Liver (tissue), 9 donors: Measurements from ENCODE around the gene FBN2. TPM values are rescaled to one million over a fixed set of nuclear protein-coding genes. Genes with fewer than 3 reads are reported as not detected.

ENCODE experiments used
- DNase-seq: peaks from one replicate; pipeline ENCODE4 v3.0.0-alpha.2; 2017; ENCODE audit warnings: low spot score
- H3K27ac ChIP-seq, 2 donors: one replicate each; pipeline ENCODE4 v1.7.0; 2013; ENCODE audit warnings: inconsistent platforms in 2 of 2, low read length in 2 of 2, control low read depth in 1 of 2, low read depth in 1 of 2, mild to moderate bottlenecking in 1 of 2
- H3K27me3 ChIP-seq, 4 donors: one replicate each; pipeline versions ENCODE4 v1.6.1 to v1.7.0; 2013; ENCODE audit warnings: low read length in 3 of 4, inconsistent platforms in 1 of 4, mild to moderate bottlenecking in 1 of 4, moderate library complexity in 1 of 4; ENCODE audit not compliant: control insufficient read depth in 4 of 4, insufficient read depth in 4 of 4
- H3K36me3 ChIP-seq, 4 donors: one replicate each; pipeline versions ENCODE4 v1.6.1 to v1.7.0; 2013; ENCODE audit warnings: low read length in 3 of 4, mild to moderate bottlenecking in 3 of 4, low read depth in 1 of 4, moderate library complexity in 1 of 4; ENCODE audit not compliant: control insufficient read depth in 4 of 4, insufficient read depth in 3 of 4
- H3K4me1 ChIP-seq, 4 donors: one replicate each; pipeline versions ENCODE4 v1.6.1 to v1.7.0; 2013; ENCODE audit warnings: low read length in 3 of 4, mild to moderate bottlenecking in 3 of 4, moderate library complexity in 1 of 4; ENCODE audit not compliant: control insufficient read depth in 4 of 4, insufficient read depth in 4 of 4
- H3K4me3 ChIP-seq, 3 donors: one replicate each; pipeline versions ENCODE4 v1.6.1 to v1.7.0; 2013; ENCODE audit warnings: low read length in 3 of 3, control low read depth in 1 of 3, low read depth in 1 of 3, mild to moderate bottlenecking in 1 of 3
- H3K9ac ChIP-seq, 2 donors: one replicate each; pipeline ENCODE4 v1.7.0; 2013; ENCODE audit warnings: low read length in 2 of 2, mild to moderate bottlenecking in 2 of 2, moderate library complexity in 2 of 2, control low read depth in 1 of 2, low read depth in 1 of 2
- H3K9me3 ChIP-seq, 4 donors: one replicate each; pipeline versions ENCODE4 v1.6.1 to v1.7.0; 2013; ENCODE audit warnings: low read length in 3 of 4; ENCODE audit not compliant: control insufficient read depth in 4 of 4
- GABPA ChIP-seq, 2 donors: IDR thresholded peaks in 1 of 2; conservative IDR thresholded peaks in 1 of 2; 2 replicates each; pipeline ENCODE4 v1.6.1; 2016; ENCODE audit warnings: antibody characterized with exemption in 2 of 2, mild to moderate bottlenecking in 1 of 2, moderate library complexity in 1 of 2
- HNF4G ChIP-seq: IDR thresholded peaks from 2 replicates; pipeline ENCODE4 v1.6.1; 2016; ENCODE audit warnings: antibody characterized with exemption
- JUND ChIP-seq, 2 donors: IDR thresholded peaks; 2 replicates each; pipeline ENCODE4 v1.6.1; 2016; ENCODE audit warnings: antibody characterized with exemption in 2 of 2
- NR2F2 ChIP-seq: IDR thresholded peaks from 2 replicates; pipeline ENCODE4 v1.6.1; 2016; ENCODE audit warnings: antibody characterized with exemption
- RXRA ChIP-seq, 2 donors: IDR thresholded peaks; 2 replicates each; pipeline ENCODE4 v1.6.1; 2017 to 2018; ENCODE audit warnings: antibody characterized with exemption in 2 of 2, mild to moderate bottlenecking in 1 of 2
- SP1 ChIP-seq: IDR thresholded peaks from 2 replicates; pipeline ENCODE4 v1.6.1; 2018; ENCODE audit warnings: antibody characterized with exemption, mild to moderate bottlenecking
- TAF1 ChIP-seq: conservative IDR thresholded peaks from 2 replicates; pipeline ENCODE4 v1.6.1; 2016; ENCODE audit warnings: antibody characterized with exemption, mild to moderate bottlenecking
- YY1 ChIP-seq: IDR thresholded peaks from 2 replicates; pipeline ENCODE4 v1.6.1; 2016; ENCODE audit warnings: antibody characterized with exemption, mild to moderate bottlenecking
- WGBS: extraction: QIAGEN DNeasy Blood & Tissue Kit; methylation state at CpG from one replicate; pipeline ENCODE4 v1.1.7; 2013; 5-methylcytosine and 5-hydroxymethylcytosine counted together
- polyA plus RNA-seq, 2 donors: library from polyadenylated mRNA; stranded (reverse) in 1 of 2; unstranded in 1 of 2; fragments of 200-250 nt in 1 of 2; fragments of >200 nt in 1 of 2; fragmentation: Nextera tagmentation in 1 of 2; extraction: Ambion mirVana in 1 of 2; gene quantifications; one replicate each; pipeline versions ENCODE4 v1.2.1 to v1.2.3, GENCODE V29; 2013 to 2015
- total RNA-seq, 2 donors: library from RNA; depleted of rRNA; stranded (reverse); fragments of >200 nt; gene quantifications; one replicate each; pipeline ENCODE4 v1.2.3, GENCODE V29; 2014
- TF ChIP-seq, protein P1 (sequence below): fragments of 150-350 bp; IDR thresholded peaks from 2 replicates; pipeline ENCODE4 v1.5.1; 2017; ENCODE audit warnings: improper control_type of control experiment, low read depth, low read length; ENCODE audit not compliant: missing input control
- TF ChIP-seq, protein P2 (sequence below): IDR thresholded peaks from 2 replicates; pipeline ENCODE4 v1.6.1; 2016; ENCODE audit warnings: antibody characterized with exemption, mild to moderate bottlenecking
- TF ChIP-seq, protein P3 (sequence below): IDR thresholded peaks from 2 replicates; pipeline ENCODE4 v1.6.1; 2016; ENCODE audit warnings: antibody characterized with exemption
- donor health status: healthy.
- donor health status: healthy.
- donor health status: healthy.
- donor health status: healthy.
- donor health status: healthy.

Gene FBN2
- total and polyA plus RNA-seq, 4 donors = 0.08 to 4.1 (median 0.47) TPM

DNA sequence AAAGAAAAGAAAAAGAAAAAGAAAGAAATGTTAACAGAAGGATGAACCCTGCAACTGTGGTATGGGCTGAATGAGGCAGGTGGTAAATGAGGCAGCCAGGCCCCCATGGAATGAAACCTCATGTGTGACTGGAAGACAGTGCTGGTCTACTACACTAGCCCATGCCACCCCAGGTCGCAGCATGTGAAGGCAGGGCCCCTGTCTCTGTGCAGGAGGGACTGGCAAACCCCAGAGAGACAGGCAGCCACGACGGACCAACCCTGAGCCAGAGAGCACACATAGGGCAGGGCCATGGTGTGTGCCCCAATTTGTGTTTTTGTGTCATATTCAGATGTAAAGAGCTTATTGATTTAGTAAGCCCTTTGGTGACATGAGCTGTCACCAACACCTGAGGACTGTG, 198.5 kb downstream of the FBN2 start:
- TF ChIP-seq, protein P1, sequence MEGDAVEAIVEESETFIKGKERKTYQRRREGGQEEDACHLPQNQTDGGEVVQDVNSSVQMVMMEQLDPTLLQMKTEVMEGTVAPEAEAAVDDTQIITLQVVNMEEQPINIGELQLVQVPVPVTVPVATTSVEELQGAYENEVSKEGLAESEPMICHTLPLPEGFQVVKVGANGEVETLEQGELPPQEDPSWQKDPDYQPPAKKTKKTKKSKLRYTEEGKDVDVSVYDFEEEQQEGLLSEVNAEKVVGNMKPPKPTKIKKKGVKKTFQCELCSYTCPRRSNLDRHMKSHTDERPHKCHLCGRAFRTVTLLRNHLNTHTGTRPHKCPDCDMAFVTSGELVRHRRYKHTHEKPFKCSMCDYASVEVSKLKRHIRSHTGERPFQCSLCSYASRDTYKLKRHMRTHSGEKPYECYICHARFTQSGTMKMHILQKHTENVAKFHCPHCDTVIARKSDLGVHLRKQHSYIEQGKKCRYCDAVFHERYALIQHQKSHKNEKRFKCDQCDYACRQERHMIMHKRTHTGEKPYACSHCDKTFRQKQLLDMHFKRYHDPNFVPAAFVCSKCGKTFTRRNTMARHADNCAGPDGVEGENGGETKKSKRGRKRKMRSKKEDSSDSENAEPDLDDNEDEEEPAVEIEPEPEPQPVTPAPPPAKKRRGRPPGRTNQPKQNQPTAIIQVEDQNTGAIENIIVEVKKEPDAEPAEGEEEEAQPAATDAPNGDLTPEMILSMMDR = no peak
- TF ChIP-seq TAF1 (no peak), SP1 (no peak)
- no peaks in the 10 kb centered on the region for H3K4me1 ChIP-seq

DNA sequence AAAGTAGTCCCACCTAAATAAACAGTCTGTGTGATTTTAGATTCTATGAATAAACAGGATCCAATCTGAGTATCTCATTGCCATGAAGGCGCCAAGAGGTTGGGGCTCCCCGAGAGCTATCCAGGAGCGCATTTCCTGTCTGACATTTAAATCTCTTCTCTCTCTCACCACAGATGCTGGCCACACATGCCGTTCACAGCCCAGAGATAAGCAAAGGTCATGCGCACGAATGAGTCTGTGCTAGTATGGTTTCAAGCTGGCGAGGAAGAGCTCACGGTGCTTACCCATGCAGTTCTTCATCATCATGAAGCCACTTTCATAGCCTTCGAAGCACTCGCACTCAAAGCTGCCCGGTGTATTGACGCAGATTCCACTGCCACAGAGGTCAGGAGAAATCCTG, 199.4 kb downstream of the FBN2 start:
- Histone ChIP-seq H3K9ac (no peak overlapping the region), H3K4me3 (no peak overlapping the region), H3K27me3 (peaks cover 0 to 5% (median 0%) of the 10 kb centered on the region in 4 donors), H3K36me3 (no peaks in the 10 kb centered on the region), H3K27ac (no peak overlapping the region), H3K4me1 (no peaks in the 10 kb centered on the region), H3K9me3 (no peaks in the 10 kb centered on the region)
- 86% methylated on average over 12 of the region's 12 CpGs for WGBS
- TF ChIP-seq, protein P2, sequence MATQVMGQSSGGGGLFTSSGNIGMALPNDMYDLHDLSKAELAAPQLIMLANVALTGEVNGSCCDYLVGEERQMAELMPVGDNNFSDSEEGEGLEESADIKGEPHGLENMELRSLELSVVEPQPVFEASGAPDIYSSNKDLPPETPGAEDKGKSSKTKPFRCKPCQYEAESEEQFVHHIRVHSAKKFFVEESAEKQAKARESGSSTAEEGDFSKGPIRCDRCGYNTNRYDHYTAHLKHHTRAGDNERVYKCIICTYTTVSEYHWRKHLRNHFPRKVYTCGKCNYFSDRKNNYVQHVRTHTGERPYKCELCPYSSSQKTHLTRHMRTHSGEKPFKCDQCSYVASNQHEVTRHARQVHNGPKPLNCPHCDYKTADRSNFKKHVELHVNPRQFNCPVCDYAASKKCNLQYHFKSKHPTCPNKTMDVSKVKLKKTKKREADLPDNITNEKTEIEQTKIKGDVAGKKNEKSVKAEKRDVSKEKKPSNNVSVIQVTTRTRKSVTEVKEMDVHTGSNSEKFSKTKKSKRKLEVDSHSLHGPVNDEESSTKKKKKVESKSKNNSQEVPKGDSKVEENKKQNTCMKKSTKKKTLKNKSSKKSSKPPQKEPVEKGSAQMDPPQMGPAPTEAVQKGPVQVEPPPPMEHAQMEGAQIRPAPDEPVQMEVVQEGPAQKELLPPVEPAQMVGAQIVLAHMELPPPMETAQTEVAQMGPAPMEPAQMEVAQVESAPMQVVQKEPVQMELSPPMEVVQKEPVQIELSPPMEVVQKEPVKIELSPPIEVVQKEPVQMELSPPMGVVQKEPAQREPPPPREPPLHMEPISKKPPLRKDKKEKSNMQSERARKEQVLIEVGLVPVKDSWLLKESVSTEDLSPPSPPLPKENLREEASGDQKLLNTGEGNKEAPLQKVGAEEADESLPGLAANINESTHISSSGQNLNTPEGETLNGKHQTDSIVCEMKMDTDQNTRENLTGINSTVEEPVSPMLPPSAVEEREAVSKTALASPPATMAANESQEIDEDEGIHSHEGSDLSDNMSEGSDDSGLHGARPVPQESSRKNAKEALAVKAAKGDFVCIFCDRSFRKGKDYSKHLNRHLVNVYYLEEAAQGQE = no peak
- TF ChIP-seq YY1 = no peak
- TF ChIP-seq NR2F2 = no peak
- TF ChIP-seq TAF1 = no peak
- no peak for TF ChIP-seq GABPA (IDR thresholded peaks at IDR 0.05 in 1 of 2, conservative IDR thresholded peaks at IDR 0.05 in 1 of 2)
- no peak for TF ChIP-seq JUND (IDR thresholded peaks at IDR 0.05)
- no peak for TF ChIP-seq HNF4G
- TF ChIP-seq RXRA (IDR thresholded peaks at IDR 0.05) = no peak
- TF ChIP-seq, protein P3, sequence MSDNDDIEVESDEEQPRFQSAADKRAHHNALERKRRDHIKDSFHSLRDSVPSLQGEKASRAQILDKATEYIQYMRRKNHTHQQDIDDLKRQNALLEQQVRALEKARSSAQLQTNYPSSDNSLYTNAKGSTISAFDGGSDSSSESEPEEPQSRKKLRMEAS = no peak
- TF ChIP-seq, protein P1 = no peak
- DNase-seq = no peak

More for the DNA sequence above, 198.5 kb downstream of the FBN2 start:
- Histone ChIP-seq H3K9ac (no peak overlapping the region), H3K9me3 (no peaks in the 10 kb centered on the region), H3K4me3 (no peak overlapping the region), H3K36me3 (no peaks in the 10 kb centered on the region), H3K27ac (no peak overlapping the region), H3K27me3 (peaks cover 0 to 5% (median 0%) of the 10 kb centered on the region in 4 donors)
- WGBS = 83% methylated on average over 3 of the region's 3 CpGs
- DNase-seq = no peak
